ENCODE data around the gene PTCH1.

DNA sequence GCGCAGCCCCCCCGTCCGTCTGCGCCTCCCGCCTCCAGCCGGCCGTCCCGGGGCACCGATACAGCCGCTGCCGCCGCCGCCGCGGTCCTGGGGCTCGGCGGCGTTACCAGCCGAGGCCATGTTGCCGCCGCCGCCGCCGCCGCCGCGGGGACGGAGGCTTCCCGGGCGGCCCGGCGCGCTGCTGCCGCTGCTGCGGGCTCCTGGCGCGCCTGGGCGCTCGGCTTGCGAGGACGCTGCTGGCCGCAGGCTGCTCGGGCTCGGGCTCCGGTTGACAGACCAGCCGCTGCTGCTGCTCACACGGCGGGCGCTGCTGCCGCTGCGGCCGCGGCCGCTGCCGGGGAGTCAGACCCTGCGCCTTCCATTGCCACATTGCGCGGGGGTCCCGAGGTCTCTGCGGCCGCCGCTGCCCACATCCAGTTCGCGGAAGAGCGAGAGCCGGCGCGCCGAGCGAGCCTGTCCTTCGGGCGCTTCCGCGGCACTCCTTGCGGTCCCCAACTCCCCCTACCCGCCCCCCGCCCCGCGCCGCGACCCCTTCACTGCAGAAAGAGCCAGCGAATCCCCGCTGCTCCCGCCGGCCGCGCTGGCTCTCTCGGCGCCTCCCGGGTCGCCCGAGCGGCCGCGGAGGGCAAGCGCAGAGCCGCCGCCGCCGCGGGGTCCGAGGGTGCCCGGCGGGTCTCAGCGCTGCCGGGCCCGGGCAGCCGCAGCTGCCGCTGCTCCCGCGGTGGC is 8.4 kb downstream of the PTCH1 start:
- TF ChIP-seq, protein P1, sequence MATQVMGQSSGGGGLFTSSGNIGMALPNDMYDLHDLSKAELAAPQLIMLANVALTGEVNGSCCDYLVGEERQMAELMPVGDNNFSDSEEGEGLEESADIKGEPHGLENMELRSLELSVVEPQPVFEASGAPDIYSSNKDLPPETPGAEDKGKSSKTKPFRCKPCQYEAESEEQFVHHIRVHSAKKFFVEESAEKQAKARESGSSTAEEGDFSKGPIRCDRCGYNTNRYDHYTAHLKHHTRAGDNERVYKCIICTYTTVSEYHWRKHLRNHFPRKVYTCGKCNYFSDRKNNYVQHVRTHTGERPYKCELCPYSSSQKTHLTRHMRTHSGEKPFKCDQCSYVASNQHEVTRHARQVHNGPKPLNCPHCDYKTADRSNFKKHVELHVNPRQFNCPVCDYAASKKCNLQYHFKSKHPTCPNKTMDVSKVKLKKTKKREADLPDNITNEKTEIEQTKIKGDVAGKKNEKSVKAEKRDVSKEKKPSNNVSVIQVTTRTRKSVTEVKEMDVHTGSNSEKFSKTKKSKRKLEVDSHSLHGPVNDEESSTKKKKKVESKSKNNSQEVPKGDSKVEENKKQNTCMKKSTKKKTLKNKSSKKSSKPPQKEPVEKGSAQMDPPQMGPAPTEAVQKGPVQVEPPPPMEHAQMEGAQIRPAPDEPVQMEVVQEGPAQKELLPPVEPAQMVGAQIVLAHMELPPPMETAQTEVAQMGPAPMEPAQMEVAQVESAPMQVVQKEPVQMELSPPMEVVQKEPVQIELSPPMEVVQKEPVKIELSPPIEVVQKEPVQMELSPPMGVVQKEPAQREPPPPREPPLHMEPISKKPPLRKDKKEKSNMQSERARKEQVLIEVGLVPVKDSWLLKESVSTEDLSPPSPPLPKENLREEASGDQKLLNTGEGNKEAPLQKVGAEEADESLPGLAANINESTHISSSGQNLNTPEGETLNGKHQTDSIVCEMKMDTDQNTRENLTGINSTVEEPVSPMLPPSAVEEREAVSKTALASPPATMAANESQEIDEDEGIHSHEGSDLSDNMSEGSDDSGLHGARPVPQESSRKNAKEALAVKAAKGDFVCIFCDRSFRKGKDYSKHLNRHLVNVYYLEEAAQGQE (IDR thresholded peaks at IDR 0.05; ENCODE audit: unreplicated experiment) = no peak
- TF ChIP-seq, protein P2, sequence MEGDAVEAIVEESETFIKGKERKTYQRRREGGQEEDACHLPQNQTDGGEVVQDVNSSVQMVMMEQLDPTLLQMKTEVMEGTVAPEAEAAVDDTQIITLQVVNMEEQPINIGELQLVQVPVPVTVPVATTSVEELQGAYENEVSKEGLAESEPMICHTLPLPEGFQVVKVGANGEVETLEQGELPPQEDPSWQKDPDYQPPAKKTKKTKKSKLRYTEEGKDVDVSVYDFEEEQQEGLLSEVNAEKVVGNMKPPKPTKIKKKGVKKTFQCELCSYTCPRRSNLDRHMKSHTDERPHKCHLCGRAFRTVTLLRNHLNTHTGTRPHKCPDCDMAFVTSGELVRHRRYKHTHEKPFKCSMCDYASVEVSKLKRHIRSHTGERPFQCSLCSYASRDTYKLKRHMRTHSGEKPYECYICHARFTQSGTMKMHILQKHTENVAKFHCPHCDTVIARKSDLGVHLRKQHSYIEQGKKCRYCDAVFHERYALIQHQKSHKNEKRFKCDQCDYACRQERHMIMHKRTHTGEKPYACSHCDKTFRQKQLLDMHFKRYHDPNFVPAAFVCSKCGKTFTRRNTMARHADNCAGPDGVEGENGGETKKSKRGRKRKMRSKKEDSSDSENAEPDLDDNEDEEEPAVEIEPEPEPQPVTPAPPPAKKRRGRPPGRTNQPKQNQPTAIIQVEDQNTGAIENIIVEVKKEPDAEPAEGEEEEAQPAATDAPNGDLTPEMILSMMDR (conservative IDR thresholded peaks at IDR 0.05; ENCODE audit: low read depth in 2 of 2) = no peak
- TF ChIP-seq POLR2AphosphoS5 (IDR thresholded peaks at IDR 0.05; ENCODE audit: low read depth) = no peak
- TF ChIP-seq, protein P3, sequence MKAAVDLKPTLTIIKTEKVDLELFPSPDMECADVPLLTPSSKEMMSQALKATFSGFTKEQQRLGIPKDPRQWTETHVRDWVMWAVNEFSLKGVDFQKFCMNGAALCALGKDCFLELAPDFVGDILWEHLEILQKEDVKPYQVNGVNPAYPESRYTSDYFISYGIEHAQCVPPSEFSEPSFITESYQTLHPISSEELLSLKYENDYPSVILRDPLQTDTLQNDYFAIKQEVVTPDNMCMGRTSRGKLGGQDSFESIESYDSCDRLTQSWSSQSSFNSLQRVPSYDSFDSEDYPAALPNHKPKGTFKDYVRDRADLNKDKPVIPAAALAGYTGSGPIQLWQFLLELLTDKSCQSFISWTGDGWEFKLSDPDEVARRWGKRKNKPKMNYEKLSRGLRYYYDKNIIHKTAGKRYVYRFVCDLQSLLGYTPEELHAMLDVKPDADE (IDR thresholded peaks at IDR 0.05) = no peak
- no peak for TF ChIP-seq EZH2 (IDR thresholded peaks at IDR 0.05; ENCODE audit: low read depth, unreplicated experiment)
- no peak for TF ChIP-seq CREB1 (CRISPR knock-in tag; IDR thresholded peaks at IDR 0.05; ENCODE audit: low read depth)
- TF ChIP-seq ZNF331 (CRISPR knock-in tag; IDR thresholded peaks at IDR 0.05; ENCODE audit: low read depth) = no peak
- TF ChIP-seq, protein P4, sequence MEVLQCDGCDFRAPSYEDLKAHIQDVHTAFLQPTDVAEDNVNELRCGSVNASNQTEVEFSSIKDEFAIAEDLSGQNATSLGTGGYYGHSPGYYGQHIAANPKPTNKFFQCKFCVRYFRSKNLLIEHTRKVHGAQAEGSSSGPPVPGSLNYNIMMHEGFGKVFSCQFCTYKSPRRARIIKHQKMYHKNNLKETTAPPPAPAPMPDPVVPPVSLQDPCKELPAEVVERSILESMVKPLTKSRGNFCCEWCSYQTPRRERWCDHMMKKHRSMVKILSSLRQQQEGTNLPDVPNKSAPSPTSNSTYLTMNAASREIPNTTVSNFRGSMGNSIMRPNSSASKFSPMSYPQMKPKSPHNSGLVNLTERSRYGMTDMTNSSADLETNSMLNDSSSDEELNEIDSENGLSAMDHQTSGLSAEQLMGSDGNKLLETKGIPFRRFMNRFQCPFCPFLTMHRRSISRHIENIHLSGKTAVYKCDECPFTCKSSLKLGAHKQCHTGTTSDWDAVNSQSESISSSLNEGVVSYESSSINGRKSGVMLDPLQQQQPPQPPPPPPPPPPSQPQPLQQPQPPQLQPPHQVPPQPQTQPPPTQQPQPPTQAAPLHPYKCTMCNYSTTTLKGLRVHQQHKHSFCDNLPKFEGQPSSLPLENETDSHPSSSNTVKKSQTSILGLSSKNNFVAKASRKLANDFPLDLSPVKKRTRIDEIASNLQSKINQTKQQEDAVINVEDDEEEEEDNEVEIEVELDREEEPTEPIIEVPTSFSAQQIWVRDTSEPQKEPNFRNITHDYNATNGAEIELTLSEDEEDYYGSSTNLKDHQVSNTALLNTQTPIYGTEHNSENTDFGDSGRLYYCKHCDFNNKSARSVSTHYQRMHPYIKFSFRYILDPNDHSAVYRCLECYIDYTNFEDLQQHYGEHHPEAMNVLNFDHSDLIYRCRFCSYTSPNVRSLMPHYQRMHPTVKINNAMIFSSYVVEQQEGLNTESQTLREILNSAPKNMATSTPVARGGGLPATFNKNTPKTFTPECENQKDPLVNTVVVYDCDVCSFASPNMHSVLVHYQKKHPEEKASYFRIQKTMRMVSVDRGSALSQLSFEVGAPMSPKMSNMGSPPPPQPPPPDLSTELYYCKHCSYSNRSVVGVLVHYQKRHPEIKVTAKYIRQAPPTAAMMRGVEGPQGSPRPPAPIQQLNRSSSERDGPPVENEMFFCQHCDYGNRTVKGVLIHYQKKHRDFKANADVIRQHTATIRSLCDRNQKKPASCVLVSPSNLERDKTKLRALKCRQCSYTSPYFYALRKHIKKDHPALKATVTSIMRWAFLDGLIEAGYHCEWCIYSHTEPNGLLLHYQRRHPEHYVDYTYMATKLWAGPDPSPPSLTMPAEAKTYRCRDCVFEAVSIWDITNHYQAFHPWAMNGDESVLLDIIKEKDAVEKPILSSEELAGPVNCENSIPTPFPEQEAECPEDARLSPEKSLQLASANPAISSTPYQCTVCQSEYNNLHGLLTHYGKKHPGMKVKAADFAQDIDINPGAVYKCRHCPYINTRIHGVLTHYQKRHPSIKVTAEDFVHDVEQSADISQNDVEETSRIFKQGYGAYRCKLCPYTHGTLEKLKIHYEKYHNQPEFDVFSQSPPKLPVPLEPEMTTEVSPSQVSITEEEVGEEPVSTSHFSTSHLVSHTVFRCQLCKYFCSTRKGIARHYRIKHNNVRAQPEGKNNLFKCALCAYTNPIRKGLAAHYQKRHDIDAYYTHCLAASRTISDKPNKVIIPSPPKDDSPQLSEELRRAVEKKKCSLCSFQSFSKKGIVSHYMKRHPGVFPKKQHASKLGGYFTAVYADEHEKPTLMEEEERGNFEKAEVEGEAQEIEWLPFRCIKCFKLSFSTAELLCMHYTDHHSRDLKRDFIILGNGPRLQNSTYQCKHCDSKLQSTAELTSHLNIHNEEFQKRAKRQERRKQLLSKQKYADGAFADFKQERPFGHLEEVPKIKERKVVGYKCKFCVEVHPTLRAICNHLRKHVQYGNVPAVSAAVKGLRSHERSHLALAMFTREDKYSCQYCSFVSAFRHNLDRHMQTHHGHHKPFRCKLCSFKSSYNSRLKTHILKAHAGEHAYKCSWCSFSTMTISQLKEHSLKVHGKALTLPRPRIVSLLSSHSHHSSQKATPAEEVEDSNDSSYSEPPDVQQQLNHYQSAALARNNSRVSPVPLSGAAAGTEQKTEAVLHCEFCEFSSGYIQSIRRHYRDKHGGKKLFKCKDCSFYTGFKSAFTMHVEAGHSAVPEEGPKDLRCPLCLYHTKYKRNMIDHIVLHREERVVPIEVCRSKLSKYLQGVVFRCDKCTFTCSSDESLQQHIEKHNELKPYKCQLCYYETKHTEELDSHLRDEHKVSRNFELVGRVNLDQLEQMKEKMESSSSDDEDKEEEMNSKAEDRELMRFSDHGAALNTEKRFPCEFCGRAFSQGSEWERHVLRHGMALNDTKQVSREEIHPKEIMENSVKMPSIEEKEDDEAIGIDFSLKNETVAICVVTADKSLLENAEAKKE (CRISPR knock-in tag; IDR thresholded peaks at IDR 0.05) = no peak
- no peak for TF ChIP-seq STAT1 (IDR thresholded peaks at IDR 0.05; ENCODE audit: unreplicated experiment)

Data from GM23338 (cell line).